Erythroblast (primary cell): ENCODE measurements around the gene FLT4.

Source experiments
- GATA1 ChIP-seq: IDR thresholded peaks from 2 replicates; pipeline ENCODE4 v1.6.1; 2011; ENCODE audit warnings: low read depth, mild to moderate bottlenecking, control low read depth, low read length, moderate library complexity
- POLR2A ChIP-seq: IDR thresholded peaks from 2 replicates; pipeline ENCODE4 v1.6.1; 2011; ENCODE audit warnings: mild to moderate bottlenecking, low read length

DNA sequence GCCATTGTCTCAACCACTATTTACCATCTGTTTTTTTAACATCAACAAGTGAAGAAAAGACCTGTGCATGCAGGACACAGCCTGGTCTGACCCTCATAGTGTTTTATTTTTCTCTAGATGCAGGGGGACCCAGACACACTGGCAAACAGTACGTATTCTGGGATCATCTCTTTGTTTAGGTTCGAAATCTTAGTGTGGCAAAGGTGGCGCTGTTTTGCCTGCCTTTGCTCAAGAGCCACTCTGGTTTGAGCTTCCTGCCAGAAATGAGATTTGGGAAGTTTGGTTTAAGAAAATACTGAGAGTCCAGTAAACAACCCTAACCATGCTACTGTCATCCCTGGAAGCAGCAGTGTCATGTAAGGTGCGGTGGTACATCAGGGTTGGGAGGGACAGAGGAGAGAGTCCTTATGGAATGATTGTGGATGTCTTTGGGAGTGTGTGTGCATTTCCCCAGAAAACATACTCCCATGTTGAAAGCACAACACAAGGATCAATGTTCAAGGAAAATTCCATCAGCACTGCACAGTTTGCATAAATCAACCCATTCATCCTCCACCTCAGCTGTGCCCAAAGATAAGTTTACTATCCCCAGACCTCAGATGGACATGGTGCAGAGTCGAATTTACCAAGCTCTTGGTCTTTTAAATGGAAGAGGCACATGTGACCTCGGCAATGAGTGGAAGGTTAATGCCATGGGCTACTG, 34.0 kb upstream of the FLT4 start:
- TF ChIP-seq POLR2A (no peak), GATA1 (no peak)
